NCI-H446 (cell line): ENCODE data around the gene GHRL.
A peak's percentile ranks its signal among the peaks of the same experiment; 100 is the strongest.

ENCODE experiments used
- DNase-seq, 2 experiments: peaks; one replicate each; lab custom pipeline; 2025; lab: John Stamatoyannopoulos, UW

The GHRL gene

DNA sequence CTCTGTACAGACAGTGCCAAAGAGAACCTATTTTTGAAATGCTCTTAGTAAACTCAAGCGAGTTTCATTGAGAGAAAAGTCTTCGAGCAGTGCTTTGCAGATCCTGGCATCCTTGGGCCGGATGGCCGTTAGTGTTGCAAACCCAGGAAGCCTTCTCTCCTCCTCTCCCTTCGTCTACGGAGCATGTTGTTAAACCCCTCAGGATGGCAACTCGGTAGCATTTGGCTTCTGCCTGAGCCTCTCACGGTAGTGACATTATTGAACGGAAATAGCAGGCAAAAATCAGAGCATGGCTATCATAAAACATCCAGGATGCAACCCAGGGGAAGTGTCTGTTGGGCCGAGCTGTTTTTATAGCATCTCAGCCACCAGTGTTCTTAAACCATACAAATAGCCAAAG lies 34.8 kb upstream of the GHRL start:
- DNase-seq: no peak

DNA sequence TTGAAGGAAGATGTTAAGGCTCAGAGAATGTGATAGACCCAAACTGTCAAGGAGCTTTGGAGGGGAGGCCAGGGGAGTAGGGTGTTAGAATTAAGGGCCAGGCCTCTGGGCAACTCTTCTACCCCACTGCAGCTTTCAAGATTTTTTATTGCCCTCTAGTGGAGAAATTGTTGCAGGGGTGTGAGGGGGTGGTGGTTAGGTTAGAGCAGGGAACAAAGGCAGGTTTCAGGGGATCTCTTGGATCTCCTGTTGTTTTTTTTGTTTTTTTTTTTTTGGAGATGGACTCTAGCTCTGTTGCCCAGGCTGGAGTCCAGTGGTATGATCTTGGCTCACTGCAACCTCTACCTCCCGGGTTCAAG lies 29.6 kb upstream of the GHRL start:
- DNase-seq: peak in 1 of 2 experiments; percentile 12

DNA sequence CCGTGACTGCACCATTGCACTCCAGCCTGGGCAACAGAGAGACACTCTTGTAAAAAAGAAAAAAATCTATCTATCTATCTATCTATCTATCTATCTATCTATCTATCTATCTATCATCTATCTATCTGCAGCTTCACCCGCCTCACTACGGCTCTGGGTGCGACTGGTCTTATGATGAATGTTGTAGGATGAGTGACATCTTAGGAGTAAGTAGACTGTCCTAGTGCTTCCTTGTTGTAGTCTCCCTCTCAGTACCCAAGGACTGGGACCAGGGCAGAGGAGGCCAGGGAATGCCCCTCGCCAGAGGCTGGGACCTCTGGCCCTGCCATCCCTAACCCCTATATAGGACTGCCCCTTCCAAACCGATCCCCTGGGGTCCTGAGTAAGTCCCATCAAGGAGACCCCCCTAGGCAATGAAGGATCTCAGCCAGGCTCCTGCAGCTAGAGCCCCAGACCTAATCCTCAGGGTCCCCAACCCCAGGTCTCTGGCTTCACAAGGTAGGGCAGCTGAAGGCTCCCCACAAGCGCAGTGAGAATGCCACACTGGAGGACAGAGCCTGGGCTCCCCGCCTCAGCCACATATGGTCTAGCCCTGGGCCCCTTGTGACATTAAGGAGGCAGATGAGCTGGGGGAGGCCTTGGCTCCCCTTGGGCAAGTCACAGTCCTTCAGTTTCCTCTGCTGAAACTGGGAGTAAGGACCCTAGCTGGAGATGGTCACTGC lies 29.0 kb upstream of the GHRL start:
- DNase-seq: no peak

DNA sequence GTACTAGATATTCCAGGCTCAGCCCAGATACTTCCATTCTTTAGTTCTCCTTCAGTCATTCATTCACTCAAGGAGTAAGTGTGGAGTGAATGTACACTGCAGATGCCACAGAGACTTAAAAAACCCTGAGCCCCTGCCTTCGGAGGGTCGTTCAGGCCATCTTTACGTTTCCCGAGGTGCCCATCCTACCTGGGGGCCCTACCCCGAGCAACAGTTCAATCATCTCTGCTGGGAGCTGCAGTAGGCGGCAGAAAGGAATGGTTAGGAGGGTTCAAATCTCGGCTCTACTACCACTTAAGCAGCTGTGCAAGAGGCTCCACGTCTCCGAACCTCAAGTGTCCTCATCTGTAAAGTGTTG lies 27.6 kb upstream of the GHRL start:
- DNase-seq: no peak

DNA sequence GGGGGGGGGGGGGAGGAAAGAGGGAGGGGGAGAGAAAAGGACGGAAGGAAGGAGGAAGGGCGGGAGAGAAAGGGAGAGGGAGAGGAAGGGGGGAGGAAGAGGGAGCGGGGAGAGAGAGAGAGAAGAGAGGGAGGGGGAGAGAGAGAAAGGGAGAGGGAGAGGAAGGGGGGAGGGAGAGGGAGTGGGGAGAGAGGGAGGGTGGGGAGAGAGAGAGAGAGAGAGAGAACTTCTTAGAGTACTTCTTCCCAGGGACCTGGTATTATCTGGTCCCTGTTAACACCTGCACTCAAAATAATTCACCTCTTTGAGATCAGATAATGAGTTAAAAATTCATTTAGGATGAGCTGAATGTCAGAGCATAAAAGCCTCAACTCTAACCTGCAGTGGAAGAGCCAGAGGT lies 27.1 kb upstream of the GHRL start:
- DNase-seq: no peak

DNA sequence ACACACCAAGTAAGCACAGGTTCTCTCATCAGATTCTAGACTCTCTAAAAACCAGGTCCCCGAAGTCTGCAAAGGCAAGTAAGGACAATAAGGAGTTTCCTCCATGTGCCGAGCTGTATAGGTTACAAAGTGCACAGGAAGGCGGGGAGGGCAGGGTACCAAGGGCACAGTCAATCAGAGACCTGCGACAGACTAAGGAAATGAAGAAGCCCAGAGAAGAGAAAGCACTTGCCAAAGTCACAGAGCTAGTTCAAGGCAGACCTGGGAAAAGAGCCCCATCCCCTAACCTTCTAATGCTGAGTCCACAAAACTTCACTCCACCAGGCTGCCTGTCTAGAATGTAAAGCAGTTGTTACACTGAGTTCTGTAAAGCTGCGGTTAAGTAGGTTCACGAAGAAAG lies 26.5 kb upstream of the GHRL start:
- DNase-seq: no peak

DNA sequence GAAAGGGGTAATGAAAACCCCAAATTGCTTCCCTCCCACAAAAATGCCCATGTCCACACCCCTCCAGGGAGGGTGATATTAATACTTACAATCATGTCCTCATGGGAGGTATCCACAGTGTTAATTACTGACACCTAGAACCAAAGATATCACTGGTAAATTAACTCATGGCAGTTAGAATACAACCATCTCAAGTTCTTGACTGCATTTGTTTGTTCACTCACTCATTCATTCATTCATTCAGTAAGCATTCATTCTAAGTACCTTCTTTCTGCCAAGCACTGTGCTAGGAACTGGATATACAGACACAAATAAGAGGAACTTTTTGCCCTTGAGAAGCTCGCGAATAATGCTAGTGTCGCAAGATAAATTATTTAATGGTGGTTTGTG lies 25.2 kb upstream of the GHRL start:
- DNase-seq: no peak

DNA sequence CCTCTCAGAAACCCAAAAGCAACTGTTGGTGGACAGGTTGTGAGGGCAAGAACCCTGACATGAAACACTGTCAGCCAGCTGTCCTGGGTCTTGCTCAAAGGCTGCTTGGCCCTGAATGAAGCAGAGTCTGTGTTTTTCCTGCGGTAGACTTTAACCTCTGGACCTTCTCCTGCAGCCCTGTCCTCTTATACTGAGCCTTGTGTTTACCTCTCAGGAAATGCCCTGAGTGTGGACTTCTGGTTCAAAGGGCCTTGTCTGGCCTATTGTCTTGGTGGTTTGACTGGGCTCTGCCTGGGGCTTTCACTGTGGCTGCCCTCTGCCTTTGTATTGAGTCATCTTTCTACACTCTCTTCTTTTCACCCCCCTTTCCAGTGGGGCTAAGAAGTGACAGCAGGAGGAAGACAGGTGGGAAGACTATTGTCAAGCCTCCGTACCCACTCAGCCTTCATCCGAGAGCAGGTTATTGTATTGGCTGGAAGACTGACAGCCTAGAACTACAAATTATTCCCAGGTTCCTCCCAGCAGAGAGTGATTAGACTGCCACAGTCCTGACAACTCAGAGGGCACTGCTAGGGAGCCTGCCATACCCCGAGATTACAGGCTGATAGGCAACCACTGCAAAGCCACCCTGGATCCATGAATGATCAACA lies 24.7 kb upstream of the GHRL start:
- DNase-seq: no peak

DNA sequence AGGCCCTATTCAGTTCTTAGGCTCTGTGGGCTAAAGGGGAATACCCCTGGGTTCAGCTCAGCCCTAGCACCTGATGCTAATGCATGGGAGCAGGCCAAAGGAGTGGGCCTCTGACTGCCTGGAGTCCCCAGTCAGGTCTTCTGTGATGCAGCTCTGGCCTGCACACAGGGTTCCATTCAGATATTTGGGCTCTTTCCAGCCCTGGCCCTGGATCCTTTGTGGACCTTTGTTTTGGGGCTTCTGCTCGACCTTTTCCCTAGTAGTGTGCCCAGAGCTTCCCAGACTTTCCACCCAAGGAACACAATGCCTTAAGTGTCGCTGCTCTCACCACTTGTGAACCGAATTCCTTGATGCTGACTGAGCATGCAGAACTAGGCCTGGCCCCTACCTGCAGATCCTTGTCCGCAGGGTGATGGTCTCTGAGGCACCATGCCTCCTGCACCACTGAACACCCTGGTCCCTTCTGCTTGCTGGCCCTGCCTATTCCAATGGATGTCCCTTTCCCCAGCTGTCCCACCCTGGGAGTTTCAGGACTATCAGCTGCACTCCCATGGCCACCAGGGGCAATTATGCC lies 23.1 kb upstream of the GHRL start:
- DNase-seq: no peak

DNA sequence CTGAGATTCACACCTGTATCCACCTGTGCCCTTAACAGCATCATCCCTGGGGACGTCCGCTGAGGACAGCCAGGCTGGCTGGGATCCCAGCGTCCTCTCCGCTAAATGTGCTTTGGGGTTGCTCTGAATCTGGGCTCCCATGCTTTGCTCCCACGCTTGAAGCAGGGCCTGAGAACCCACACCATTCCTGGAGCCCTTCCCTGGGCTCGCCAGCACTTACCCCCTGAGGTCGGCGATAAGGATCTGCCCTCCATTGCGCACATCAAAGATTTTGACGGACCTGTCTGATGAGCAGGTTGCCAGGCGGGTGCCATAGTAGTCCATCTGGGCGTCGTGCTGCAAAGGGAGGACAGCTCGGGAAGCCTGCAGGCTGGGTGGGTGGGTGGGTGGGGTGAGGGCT lies 22.4 kb upstream of the GHRL start:
- no peak for DNase-seq

DNA sequence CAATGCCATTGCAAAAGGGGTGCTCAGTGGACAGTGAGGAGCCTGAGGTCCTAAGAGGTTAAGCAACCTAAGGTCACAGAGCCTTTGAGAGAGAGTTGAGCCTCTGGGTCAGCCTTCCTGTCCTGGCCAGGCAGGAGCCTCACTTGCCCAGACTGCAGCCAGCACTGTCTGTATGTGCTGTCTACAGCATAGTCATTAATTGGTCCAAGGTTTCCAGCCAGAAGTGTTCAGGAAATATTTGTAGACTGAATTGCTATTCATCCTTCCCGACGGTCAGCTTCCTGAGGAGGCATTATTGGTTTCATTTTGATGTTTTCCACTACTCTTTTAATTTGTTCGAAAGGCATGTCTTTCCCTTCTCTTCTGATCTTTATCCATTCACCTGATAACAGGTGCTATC lies 20.1 kb upstream of the GHRL start:
- no peak for DNase-seq

DNA sequence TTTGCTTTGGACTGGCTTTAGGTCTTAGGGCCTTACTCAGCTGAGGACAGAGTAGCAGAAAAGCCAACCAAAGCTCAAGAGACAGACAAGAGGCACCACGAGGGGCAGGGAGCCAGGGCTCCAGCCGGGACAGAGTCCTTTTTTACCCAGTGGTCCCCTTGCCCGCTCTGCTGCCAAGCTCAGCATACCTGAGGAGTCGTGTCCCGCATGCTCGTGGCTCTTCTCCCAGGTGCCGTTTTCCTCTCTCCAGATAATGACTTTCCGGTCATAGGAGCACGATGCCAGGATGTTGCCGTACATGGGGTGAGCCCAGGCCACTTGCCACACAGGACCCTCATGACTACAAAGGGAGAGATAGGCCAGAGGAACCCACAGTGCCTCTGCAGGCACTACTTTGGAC lies 19.6 kb upstream of the GHRL start:
- no peak for DNase-seq

DNA sequence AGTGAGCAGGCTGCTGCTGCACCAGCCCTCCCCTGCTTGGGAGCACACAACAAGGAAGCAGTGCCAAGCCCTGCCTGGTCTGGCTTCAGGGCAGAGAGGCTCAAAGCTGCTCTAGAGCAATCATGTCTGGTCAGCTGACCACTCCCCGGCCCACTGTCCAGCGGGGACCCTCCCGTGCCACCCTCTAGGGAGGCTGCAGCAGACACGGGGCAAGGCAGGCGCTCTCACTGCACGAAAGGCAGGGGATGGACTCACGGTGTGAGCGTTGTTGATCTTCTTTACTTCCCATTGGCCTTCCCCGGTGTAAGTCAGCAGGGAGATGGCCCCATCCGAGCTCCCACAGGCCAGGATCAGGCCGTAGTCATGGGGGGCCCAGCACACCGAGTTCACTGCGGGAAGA lies 19.0 kb upstream of the GHRL start:
- no peak for DNase-seq

DNA sequence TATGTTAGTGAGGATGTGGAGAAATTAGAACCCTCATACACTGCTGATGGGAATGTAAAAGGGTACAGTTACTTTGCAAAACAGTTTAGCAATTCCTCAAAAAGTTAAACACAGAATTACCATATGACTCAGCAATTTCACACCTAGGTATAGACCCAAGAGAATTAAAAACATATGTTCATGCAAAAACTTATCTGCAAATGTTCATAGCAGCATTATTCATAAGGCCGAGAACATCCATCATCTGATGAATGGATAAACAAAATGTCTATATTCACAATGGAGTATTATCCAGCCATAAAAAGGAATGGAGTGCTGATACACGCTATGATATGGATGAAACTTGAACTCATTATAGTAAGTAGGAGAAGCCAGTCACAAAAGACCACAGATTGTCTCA lies 17.8 kb upstream of the GHRL start:
- no peak for DNase-seq

DNA sequence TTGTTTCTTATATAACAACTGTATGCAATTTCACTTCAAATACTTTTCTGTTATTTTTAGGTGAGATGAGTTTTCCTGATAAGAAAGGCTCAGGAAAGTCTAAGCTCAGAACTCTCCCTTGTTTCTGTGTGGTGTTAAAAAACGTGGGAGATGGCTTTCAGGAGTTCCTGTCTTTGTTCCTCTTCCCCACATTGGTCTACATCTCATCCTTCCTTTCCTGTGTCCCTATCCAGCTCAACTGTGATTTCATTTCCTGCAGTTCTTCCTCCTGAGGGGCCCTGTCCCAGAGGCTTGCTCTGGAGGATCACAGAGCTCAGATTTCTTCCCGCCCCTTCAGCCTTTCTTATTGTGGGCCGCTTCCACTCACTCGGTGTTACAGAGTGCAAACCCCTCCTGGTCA lies 17.0 kb upstream of the GHRL start:
- DNase-seq: no peak

DNA sequence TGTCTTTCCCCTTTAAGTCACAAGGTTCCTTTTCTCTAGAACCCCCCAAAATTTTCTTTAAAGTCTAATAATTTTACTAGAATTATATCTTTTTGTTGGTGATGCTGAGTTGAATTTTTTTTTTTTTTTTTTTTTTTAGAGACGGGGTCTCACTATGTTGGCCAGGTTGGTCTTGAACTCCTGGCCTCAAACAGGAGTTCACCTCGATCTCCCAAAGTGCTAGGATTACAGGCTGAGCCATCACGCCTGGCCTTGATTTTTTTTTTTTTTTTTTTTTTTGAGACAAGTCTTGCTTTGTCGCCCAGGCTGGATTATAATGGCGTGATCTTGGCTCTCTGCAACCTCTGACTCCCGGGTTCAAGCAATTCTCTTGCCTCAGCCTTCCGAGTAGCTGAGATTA lies 15.9 kb upstream of the GHRL start:
- DNase-seq: no peak

DNA sequence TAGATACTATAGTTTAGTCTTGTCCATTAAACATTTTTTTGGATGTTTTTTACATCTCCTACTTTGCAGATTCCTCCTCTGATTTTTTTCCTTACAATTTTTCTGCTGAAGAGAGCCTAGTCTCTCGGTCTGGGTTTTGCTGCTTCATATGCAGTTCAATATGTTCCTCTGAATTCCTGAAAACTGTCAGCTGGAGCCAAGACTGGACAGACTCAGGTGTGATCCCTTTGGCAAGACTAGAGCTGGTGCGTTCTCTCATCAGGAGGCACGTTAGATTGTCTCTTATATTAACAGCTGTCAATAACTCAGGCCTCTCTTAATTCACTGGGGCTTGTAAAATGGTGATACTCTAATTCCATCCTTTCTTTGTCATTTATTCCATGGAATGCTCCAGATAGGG lies 13.4 kb upstream of the GHRL start:
- DNase-seq: no peak

DNA sequence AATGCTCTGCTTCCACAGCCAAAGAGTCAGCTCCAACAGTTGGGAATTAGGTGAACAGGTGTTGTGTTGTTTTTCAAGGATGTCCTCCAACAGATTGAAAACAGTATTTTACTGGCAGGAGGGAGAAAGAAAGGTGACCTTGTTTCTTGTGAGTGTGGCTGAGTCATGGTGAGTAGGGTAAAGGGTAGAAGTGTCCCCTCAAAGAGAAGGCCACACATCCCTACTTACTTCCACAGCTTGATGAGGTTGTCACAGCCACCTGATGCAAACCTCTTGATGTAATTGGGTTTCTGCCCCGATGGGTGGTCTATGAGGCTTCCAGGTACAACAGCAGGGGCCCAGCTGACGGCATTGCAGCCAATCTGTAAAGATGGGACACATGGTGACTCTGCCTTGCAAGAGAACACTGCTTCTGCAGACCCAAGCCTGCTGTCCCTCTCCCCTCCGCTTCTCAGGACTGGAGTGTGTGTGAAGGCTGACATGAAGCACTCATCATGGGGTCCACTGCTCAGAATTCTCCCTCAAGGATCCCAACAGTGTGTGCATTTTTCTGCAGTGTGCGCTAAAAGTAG lies 12.7 kb upstream of the GHRL start:
- DNase-seq: no peak

DNA sequence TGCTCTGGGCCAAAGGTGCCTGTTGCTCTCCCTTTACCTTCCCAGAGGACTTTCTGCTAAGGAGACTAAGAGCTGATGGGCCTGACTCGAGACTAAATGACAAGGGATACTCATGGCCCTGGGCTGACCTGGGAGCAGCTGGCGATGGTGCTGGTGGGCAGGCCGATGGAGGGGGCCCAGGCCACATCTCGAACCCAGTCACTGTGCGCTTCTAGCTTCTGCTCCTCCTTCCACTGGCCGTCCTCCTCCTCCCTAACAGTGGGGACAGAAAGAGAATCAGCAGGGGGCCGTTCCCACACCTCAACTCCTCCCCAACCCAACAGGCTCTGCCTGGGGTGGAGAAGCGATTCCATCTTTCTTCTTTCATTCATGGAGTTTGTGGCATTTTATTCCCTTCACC lies 12.2 kb upstream of the GHRL start:
- DNase-seq: no peak

DNA sequence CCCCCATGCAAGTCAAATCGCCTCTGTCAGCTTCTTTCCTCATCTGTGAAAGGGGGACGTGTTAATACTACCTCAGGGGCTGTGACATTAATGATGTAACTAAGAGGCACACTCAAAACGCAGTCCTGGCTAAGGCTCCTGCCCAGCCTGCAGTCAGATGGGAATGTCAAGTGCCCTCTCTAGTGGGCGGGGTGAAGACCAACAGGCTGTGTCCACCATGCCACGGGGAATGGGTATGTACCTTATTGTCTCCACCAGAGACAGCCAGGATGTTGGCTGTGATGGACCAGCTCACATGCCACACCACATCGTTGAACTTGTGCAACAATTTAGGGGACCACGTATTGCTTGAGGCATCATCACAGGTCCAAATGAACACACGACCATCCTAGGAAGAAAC lies 11.0 kb upstream of the GHRL start:
- no peak for DNase-seq

DNA sequence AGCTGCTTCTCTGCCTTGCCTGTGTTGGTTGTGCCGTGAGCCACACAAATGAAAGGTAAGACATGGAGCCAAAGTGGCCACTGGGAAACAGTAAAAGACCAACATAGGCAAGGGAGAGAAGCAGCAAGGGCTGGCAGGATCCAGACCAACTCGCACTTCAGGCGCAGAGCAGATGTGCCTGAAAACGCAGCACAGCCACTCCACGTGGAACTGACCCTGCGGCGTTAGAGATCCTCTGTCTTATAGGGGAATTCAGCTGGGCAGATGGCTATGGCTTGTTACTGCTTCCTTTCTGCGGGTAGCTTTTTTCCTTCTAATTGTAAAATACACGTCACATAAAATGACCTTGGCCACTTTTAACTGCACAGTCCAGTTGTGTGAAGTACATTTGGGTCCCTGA lies 10.4 kb upstream of the GHRL start:
- no peak for DNase-seq

DNA sequence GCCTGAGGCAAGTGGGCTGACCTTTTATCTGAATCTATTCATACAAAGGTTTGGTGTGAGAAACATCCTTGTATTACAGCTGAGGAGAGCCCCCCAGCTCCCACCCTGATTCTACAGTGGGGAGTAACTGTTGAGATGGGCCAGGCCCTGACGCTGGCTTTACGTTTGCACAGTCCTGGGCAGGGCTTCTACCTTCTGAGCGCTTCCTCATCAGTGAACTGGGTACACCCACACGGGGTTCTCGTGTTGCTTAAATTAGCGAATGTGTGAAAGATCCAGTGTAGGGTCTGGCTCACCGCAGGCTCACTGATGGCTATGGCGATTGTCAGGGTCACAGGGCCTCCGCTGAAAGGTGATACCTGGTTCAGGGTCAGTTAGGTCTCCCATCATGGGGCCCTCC lies 7.3 kb upstream of the GHRL start:
- no peak for DNase-seq

DNA sequence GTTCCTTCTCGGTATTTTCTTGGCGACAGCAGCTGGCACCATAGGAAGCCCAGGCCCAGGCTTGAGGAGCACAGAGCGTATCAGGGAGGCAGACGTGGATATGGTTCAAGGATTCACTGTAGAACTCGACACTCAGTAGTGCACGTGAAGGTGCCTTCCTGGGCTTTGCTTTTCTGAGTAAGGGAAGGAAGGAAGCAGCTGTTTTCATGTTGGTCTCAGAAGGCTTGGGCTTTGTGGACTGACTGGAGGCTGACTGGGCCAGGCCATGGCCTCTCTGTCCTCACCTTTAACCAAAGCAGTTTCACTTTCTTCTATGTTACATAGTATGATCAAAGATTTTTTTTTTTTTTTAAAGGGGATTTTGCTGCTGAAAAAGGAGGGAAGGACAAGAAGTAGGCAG lies 6.9 kb upstream of the GHRL start:
- DNase-seq: no peak

DNA sequence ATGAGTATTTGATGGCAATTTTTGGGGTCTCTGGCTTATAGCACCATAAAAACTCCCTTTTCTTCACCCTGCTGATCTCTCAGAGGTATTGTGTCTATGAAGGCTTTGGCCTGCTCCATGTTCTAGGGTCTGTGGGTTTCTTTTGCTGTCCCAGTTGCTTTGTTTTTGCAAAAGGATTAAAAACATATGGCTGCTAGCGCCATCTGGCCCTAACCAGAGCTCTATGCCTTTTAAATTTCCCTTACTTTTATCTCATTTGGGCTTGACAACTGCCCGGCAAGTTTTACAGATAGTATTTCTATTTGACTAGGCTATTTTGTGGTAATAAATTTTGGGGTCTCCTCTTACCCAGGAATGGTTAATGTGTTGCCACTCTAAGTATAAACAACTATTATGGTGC lies 6.4 kb upstream of the GHRL start:
- no peak for DNase-seq
